AML-193 (cell line): Measurements from ENCODE around the gene GIGYF1.
"Not testable (repeated sequence)": the region's sequence is repeated elsewhere in the genome, so short reads cannot be mapped to it uniquely, and the experiment has no call there.

Source experiments
- DNase-seq, 2 experiments: peaks; one replicate each; lab custom pipeline; 2025; lab: John Stamatoyannopoulos, UW

The GIGYF1 gene

GRCh38 chr7:100706672-100707311, 12.7 kb upstream of the GIGYF1 start:
- DNase-seq, result no peak

GRCh38 chr7:100705753-100706671, 12.0 kb upstream of the GIGYF1 start, which contains the start of gene POP7:
TSS of gene POP7 (plus strand) at chr7:100706121. CDS start at chr7:100706831, 710 bp downstream.
- peak; percentile 85 to 88 for DNase-seq

GRCh38 chr7:100705320-100705752, 11.3 kb upstream of the GIGYF1 start:
- peak; percentile 54 to 59 for DNase-seq

- DNase-seq, result not testable (repeated sequence)
Measured at GRCh38 chr7:100701089-100701488, 7.0 kb upstream of the GIGYF1 start.

- no peak for DNase-seq
Measured at GRCh38 chr7:100699018-100699417, 5.0 kb upstream of the GIGYF1 start.

GRCh38 chr7:100696123-100696521, 2.1 kb upstream of the GIGYF1 start:
- no peak for DNase-seq

- DNase-seq, result no peak
Measured at GRCh38 chr7:100693312-100694097, 545 bp downstream of the GIGYF1 start.

GRCh38 chr7:100692578-100692961, 1.5 kb downstream of the GIGYF1 start:
- no peak for DNase-seq

- peak; percentile 52 to 61 for DNase-seq
Measured at GRCh38 chr7:100691676-100692577, 2.1 kb downstream of the GIGYF1 start.

GRCh38 chr7:100689230-100690135, 4.6 kb downstream of the GIGYF1 start:
- no peak for DNase-seq

GRCh38 chr7:100688326-100688860, 5.7 kb downstream of the GIGYF1 start:
- no peak for DNase-seq

GRCh38 chr7:100687751-100688300, 6.2 kb downstream of the GIGYF1 start:
- DNase-seq, result no peak

GRCh38 chr7:100687261-100687660, 6.8 kb downstream of the GIGYF1 start:
- no peak for DNase-seq

- no peak for DNase-seq
Measured at GRCh38 chr7:100686822-100687211, 7.2 kb downstream of the GIGYF1 start.

GRCh38 chr7:100686201-100686821, 7.7 kb downstream of the GIGYF1 start:
- no peak for DNase-seq

- no peak for DNase-seq
Measured at GRCh38 chr7:100685631-100686145, 8.4 kb downstream of the GIGYF1 start.

- no peak for DNase-seq
Measured at GRCh38 chr7:100685049-100685605, 8.9 kb downstream of the GIGYF1 start.

- DNase-seq, result no peak
Measured at GRCh38 chr7:100684534-100685042, 9.5 kb downstream of the GIGYF1 start.
